NCI-H2107 treated with DMSO at 0.1 percent for 48 hours (cell line): ENCODE measurements around the gene SLC35F3.

ENCODE experiments used
- DNase-seq: peaks from one replicate; lab custom pipeline; 2025; ENCODE audit not compliant: unreplicated experiment; lab: John Stamatoyannopoulos, UW

Gene SLC35F3

DNA sequence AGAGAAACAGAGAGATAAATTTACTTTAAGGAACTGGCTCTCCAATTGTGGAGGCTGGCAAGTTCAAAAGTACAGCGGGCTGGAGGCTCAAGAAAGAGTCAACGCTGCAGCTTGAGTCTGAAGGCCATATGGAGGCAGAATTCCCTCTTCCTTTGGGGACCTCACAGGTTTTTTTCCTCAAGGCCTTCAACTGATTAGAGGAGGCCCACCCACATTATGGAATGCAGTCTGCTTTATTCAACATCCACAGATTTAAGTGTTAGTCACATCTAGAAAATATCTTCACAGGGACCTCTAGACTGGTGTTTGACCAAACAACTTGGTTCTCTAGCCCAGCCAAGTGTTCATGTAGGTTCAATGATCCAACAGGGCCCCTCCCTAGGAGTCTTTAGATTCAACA, 117.8 kb downstream of the SLC35F3 start:
- no peak for DNase-seq

DNA sequence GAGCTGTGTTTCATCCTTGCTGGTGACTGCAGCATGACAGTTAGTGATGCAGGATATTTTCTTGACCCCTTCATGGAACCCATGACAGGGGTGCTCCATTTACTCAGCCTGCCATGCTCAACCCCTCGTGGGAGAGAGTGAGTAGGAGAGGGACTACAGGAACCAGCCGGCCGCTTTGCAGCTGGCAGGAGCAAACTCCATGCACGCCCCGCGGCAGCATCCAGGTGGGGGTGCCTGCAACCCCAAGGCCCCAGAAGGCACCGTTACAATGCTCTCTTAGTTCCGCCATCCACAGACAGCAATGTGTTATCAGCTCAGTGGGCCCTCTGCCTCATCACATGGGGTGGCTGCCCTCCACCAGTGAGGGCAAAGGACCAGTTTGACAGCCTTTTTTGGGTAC, 135.1 kb downstream of the SLC35F3 start:
- no peak for DNase-seq

GRCh38 chr1:234040446-234041317, 136.2 kb downstream of the SLC35F3 start:
- no peak for DNase-seq

- no peak for DNase-seq
Observed at GRCh38 chr1:234044079-234044478, 139.6 kb downstream of the SLC35F3 start.

GRCh38 chr1:234047123-234047522, 142.6 kb downstream of the SLC35F3 start:
- DNase-seq, result no peak

DNA sequence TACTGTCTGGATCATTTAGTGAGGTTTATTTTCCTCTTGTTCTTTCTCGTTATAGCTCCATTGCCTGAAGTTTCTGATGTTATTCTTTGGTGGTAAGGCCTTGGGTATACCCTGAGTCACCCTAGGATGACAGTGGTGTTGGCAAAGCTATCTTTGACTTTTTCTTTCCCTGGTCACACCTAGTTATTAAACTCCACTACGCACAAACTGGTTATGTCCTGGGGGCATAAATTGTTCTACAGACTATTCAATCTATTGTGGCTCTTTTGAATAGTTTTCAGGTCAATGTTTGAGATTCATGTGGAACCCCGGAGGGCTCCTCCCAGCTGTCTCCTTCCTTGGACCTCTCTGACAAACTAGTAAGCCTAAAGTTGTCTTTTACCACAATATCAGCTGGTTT, 157.7 kb downstream of the SLC35F3 start:
- DNase-seq, result no peak

GRCh38 chr1:234065794-234066447, 161.4 kb downstream of the SLC35F3 start:
- DNase-seq, result peak; percentile 62

DNA sequence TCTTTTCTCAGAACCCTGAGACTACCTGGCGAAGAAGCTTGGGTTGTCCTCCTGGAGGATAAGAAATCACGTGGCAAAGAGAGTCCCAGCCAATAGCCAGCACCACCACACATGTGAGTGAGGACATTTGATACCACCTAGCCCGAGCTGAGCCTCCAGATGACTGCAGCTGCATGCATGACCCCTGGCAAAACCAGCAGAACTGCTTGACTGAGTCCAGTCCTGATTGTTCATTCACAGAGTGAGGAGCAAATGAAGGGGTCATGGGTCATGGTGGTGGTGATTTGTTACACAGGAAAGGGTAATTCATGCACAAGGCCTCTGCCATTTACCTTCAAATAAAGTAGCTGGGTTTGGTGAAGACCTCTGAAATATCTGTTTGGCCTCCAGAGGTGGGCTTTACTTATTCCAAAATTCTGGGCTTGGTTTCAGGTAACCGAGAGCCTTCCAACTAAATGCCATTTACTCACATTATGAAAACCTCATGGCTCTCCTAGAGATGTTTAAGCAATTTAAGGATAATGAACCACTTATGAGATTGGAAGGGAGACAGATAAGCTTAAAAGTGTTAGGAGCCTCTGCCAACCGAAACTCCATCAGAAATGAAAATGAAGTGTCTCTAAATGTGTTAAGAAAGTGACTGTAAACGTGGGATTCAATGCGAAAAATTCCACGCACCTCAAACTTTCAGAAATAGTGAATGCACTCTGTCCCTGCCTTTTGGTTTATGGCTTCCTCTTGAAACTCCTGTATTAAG, 163.3 kb downstream of the SLC35F3 start:
- no peak for DNase-seq

GRCh38 chr1:234069760-234070159, 165.3 kb downstream of the SLC35F3 start:
- DNase-seq, result peak; percentile 12

DNA sequence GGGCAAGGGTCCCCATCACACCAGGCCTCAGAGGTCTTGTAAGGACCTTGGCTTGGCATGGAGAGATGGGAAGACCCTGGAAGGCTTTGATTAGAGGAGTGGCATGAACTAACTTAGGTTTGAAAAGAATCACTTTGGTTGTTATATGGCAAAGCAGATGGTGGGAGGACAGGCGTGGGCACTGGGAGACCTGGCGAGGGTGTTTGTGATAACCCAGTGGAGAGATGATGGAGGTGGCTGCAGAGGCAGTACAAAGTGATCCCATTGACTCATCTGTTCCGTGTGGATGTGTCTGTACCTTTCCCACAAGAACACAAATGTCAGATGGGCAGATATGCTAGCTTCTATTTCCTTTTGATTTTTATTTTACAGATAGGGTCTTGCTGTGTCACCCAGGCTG, 168.3 kb downstream of the SLC35F3 start:
- DNase-seq, result no peak

DNA sequence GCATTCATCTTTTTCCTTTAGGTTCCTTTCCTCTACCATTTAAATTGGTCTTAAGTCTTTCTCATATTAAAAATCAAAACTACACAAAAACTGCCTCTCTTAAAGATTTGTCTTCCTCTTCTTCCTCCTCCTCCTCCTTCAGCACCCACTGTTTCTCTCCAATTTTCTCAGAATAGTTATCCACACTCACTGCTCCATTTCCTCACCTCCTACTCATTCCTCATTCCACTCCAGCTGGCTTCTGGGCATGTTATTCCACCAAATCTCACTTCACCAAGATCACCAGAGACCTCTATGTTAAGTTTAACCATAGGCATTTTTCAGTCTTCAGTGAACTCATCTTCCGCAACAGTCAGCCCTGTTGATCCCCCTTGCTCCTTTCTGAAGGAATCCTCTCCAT, 173.7 kb downstream of the SLC35F3 start:
- DNase-seq, result no peak

- no peak for DNase-seq
Observed at GRCh38 chr1:234079896-234080295, 175.4 kb downstream of the SLC35F3 start.

DNA sequence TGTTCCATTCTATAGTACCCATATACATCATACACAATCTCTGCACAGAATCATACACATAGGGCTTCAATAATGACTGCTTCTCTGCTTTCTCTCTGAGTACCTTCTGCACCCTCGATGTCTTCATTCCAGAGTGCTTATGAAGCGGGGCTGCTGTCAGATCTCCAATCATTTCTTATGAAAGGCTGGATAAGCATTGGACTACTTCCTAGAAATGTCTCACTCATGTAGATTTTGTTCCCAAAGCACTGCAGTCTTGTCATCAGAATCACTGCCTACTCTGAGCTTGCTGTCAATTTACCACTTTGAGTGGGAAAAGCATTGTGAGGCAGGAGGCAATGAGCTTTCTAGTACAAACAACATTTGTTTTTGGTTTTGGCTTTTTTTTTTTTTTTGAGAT, 179.0 kb downstream of the SLC35F3 start:
- no peak for DNase-seq

GRCh38 chr1:234089396-234089795, 184.9 kb downstream of the SLC35F3 start:
- no peak for DNase-seq

DNA sequence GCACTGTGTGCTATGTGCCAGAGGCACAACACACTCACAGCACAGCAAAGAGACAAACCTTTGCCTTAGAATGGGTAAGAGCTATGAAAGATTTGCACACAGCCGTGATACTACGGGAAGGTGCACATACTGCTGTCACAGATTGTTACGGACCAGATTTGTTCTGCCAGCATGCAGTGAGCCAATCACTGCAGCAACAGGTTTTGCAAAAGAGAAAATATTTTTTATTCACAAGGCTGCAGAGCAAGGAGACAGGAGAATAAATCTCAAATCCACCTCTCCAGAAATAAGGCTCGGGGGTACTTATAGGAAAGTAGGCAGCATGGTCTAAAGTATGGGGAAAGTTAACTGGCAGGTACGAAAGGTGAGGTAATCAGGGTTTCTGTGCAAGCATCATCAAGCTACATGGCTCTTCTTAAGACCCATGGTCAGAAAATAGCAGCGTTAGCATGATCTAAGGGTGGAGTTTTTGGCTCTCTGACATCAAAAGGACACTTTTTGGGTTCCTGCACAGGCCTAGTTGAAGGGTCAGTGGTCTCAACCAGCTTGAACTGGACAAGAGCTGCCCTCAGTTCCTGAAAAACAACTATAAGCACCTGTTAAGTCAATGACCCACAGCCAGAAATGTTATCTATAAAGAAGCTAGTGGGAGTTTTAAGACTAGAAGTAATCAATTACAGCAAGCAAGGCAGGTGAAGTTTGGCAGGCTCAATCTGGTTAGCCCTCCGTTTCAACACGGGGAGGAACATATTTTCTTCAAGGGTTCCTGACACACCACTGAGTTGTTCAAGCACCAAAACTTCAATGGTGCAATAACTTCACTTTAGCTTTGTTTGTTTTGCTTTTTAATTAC, 186.0 kb downstream of the SLC35F3 start:
- DNase-seq, result no peak

DNA sequence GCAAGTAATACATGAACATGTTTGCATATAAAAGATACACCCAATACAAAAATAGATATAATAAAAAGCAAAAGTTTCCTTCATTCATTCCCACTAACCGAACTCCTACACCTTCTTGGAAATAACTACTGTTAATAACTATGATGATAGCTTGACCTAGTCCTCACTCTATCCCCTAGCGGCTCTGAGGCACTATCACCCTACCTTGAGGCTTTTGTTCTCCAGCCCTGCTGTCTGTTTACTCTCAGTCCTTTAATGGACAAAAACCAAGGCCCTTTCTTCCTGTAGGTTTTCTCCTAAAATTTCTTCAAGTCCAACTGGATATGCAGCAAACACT, 186.6 kb downstream of the SLC35F3 start:
- no peak for DNase-seq

GRCh38 chr1:234091876-234092275, 187.4 kb downstream of the SLC35F3 start:
- DNase-seq, result no peak

- DNase-seq, result no peak
Observed at GRCh38 chr1:234093107-234093506, 188.6 kb downstream of the SLC35F3 start.

DNA sequence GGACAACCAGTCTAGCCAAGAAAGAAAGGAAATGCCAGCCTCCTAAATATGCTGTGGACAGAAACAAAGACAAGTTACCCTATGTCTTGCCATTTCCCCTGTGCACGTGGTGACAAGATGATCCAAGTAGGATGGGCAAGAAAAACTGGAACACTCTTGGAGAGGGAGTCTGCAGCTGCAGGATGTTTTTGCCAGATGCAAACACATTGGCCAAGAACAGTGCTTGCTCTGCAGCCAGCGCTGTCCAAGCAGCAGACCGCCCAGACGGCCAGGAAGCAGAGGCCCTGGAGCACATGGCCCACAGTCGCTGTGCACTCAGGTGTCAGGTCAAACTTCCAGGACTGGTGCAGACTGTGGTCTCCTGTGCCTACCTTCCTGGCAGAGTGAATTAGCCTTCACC, 189.3 kb downstream of the SLC35F3 start:
- no peak for DNase-seq

DNA sequence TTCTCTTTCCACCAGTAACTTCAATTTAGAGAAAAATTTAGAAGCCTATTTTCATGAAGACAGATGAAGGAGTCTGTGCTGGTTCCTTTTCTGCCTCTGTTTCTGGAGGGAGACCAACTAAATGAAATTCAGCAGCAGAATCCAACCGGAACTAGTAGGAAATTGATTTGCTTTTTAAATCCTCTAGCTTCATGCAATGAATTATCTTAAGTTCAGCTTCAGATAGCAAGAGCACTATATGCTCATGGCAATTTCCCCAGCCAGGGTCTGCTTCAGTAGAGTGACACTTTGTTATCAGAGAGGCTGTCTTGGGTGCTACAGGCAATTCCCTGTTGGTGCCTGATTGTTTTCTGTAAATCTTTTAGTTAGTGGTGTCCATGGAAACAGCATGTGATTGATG, 189.7 kb downstream of the SLC35F3 start:
- no peak for DNase-seq

DNA sequence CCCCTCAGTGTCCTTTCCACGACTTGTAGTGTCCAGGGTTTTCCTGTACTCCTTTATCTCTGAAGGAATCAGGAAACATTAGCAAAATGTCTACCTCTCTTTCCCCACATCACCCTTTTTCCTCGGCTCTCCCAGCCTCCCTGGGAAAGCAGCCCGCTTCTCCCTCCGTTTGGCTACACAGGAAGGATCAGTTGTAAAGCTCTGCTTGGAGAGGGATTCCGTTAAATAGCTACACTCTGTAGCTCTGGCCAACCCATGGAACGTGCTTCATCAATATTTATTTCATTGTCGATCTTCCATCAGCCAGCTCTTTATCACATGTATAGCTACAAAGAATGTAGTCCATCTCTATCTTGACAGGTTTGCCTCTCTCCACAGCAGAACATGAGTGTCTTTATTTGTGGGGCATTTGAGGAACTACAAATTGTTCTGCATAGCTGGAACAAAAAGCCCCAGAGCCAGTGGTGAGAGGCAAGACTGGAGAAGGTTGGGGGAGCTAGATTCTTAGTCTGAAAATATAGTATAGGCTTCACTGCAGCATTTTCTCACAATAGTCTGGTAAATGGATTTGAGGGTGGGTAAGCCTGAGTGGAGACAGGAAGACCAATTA, 191.8 kb downstream of the SLC35F3 start:
- DNase-seq, result no peak
